IPS-15b (cell line): Measurements from ENCODE around the gene CCDC78.
"Not testable (repeated sequence)": the region's sequence is repeated elsewhere in the genome, so short reads cannot be mapped to it uniquely, and the experiment has no call there.

Experiments
- H3K27me3 ChIP-seq: one replicate; pipeline ENCODE4 v1.6.1; 2013; ENCODE audit warnings: low read length; ENCODE audit not compliant: control insufficient read depth, insufficient read depth
- H3K36me3 ChIP-seq: one replicate; pipeline ENCODE4 v1.6.1; 2013; ENCODE audit warnings: low read length; ENCODE audit not compliant: control insufficient read depth, insufficient read depth
- H3K4me1 ChIP-seq: one replicate; pipeline ENCODE4 v1.6.1; 2013; ENCODE audit warnings: mild to moderate bottlenecking, low read length; ENCODE audit not compliant: control insufficient read depth, insufficient read depth
- H3K4me3 ChIP-seq: one replicate; pipeline ENCODE4 v1.5.1; 2013; ENCODE audit warnings: low read depth, low read length
- H3K9ac ChIP-seq: one replicate; pipeline ENCODE4 v1.6.1; 2013; ENCODE audit warnings: low read depth, mild to moderate bottlenecking, low read length
- H3K9me3 ChIP-seq: one replicate; pipeline ENCODE4 v1.6.1; 2013; ENCODE audit warnings: mild to moderate bottlenecking, low read length; ENCODE audit not compliant: control insufficient read depth, insufficient read depth

Gene CCDC78

DNA sequence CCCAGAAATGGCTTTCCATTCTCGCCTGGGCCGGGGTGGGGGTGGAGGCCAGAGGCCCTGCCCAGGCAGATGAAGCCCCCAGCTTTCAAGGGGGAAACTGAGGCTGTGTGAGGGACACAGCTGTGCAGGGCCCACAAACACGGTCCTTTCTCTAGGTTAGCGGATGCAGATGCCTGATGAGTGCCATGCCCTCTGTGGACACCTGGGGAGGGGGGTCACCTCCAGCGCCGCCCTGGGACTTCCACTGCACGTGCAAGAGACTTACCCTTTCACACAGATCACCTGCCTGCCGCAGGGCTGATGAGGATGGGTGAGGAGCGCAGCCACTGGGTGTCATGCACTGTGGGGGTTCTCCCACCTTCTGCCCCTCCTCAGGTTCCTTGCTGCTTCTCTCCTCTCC, 7.9 kb downstream of the CCDC78 start:
- Histone ChIP-seq H3K36me3 (peaks cover 9% of the 10 kb centered on the region), H3K27me3 (peaks cover 15% of the 10 kb centered on the region), H3K9me3 (no peaks in the 10 kb centered on the region), H3K4me3 (no peak overlapping the region), H3K9ac (no peak overlapping the region), H3K4me1 (peaks cover 4% of the 10 kb centered on the region)

DNA sequence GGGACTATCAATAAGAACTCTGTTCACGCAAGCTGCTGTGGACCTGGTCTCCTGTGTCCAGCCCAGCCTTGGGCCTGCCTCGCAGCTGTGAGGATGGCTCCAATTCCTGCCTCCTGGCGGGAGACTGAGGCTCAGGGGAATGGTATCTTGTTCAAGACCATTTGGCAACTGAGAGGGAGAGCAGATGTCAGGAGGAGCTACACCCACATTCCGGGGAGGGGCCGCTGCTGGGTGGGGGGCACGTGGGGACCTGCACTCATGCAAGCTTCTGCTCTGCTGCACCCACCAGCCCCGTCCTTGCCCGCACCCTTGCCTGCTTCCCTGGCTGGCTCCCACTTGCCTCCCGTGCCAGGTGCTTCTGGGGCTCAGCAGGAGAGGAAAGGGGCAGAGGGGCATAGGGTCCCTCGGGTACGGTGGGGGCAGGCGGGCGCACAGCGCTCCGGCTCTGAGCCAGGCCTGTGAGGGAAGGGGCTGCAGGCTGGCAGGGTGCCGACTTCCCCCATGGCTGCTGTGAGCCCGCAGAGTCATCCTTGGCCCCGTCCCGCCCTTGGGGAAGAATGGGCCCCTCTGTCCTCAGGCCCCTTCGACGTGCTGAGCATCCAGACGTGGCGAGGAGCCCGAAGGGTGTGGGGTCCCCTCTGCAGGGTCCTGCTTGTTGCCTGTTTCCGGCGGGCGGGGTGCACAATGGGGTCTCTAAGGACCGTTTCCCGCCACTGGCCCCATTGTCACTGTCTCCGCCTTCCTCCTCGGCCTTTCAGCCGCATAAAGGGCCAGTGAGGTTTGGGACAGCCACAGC, 8.6 kb downstream of the CCDC78 start:
- Histone ChIP-seq H3K4me1 (peaks cover 4% of the 10 kb centered on the region), H3K9me3 (no peaks in the 10 kb centered on the region), H3K27me3 (peaks cover 15% of the 10 kb centered on the region), H3K9ac (no peak overlapping the region), H3K4me3 (no peak overlapping the region), H3K36me3 (peaks cover 6% of the 10 kb centered on the region)

DNA sequence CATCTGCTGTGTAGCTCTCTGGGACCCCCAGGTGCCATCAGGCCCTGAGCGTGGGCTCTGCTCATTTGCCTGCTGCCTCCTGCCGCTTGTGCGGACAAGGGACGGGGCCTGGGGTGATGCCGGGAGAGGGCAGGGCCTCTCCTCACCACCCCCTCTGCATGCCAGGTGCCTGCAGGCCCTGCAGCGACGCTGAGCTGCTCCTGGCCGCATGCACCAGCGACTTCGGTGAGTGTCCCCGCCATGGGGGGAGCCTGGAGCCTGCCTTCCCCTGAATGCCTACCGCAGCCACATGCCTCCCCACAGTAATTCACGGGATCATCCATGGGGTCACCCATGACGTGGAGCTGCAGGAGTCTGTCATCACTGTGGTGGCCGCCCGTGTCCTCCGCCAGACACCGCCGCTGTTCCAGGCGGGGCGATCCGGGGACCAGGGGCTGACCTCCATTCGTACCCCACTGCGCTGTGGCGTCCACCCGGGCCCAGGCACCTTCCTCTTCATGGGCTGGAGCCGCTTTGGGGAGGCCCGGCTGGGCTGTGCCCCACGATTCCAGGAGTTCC, 9.4 kb downstream of the CCDC78 start:
- Histone ChIP-seq H3K9ac (no peak overlapping the region), H3K4me3 (no peak overlapping the region), H3K36me3 (no peaks in the 10 kb centered on the region), H3K9me3 (no peaks in the 10 kb centered on the region), H3K4me1 (peaks cover 4% of the 10 kb centered on the region), H3K27me3 (peaks cover 15% of the 10 kb centered on the region)

DNA sequence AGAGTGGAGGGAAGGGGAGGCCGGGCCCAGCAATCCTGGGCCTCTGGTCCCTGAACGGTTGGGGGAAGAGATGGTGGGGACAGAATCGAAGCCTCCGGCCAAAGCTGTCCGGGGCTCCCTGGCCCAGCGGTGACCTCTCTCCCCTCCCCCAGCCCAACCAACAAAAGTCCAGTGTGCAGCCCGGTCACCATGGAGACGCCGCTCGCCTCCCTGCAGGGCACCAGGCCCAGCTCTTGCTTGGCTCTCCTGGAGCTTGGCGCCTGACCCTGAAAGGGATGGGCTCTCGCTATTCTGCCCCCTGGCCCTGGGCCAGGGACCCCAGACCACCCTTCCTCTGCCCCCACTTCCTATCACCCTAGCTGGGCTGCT, 10.1 kb downstream of the CCDC78 start:
- no peak overlapping the region for H3K9ac ChIP-seq

DNA sequence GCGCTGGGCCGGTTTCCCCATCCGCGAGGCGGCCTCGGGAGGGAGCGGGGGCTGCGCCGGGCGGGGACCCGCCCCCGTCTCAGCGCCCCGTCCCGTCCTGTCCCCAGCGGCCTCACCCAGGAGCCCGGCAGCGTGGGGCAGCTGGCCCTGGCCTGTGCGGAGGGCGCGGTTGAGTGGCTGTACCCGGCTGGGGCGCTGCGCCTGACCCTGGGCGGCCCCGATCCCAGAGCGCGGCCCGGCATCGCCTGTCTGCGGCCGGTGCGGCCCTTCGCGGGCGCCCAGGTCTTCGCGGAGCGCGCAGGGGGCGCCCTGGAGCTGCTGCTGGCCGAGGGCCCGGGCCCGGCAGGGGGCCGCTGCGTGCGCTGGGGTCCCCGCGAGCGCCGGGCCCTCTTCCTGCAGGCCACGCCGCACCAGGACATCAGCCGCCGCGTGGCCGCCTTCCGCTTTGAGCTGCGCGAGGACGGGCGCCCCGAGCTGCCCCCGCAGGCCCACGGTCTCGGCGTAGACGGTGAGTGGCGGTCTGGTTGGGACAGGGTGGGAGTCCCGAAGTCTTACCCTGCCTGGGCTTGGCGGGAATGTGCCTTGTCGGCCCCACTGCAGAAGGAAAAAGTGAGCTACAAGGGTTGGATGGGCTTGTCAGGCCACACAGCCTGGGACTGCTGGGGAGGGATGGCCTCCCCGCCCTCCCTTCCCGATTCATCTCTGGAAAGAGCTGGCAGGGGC, 10.6 kb downstream of the CCDC78 start:
- Histone ChIP-seq H3K4me3 (peak overlapping the region; percentile 55), H3K27me3 (peaks cover 15% of the 10 kb centered on the region), H3K9me3 (no peaks in the 10 kb centered on the region), H3K4me1 (peaks cover 4% of the 10 kb centered on the region), H3K9ac (no peak overlapping the region), H3K36me3 (no peaks in the 10 kb centered on the region)

More for the DNA sequence above, 10.1 kb downstream of the CCDC78 start:
- Histone ChIP-seq H3K9me3 (no peaks in the 10 kb centered on the region), H3K27me3 (peaks cover 15% of the 10 kb centered on the region), H3K36me3 (no peaks in the 10 kb centered on the region), H3K4me3 (peak overlapping the region; percentile 55), H3K4me1 (peaks cover 4% of the 10 kb centered on the region)

DNA sequence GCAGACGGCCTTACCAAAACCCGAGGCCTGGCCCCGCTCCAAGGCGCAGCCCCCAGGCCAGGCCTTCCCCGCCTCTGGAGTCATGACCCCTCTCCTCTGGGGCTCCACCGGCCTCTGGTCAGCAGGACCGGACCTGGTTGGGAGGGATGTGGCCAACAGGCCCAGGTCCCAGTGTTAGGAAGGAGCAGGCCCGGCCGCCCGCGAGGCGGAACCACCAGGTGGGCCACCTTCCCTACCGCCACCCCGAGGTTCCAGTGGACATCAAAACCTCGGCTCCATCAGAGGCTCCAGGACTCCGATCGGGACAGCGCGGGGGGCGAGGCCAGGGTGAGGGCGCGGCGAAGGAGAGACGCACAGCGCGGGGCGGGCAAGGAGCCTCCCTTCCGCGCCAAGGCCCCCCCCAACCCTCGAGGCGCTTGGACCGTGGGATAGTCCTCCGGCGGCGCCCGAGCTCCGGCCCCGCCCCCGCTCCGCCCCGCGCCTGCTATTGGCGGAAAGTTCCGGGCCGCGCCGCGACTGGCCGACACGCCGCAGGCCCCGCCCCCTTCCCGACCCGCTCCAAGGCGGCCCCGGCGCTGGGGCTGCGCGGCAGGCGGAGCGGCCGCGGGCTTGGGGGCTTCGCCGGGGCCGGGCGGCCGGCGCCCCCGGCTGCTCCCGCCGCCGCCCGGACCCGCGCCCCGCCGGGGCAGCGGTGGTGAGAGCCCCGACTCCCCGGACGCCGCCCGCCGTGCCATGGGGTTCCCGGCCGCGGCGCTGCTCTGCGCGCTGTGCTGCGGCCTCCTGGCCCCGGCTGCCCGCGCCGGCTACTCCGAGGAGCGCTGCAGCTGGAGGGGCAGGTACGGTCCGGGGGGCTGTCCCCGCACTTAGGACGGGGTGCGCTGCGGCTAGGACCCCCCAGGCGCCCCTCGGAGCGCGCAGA, 11.4 kb downstream of the CCDC78 start, which contains the start of gene METRN:
TSS of gene METRN (plus strand) at position 561 of the 919 bp plus-strand sequence. CDS start at position 733, 172 bp downstream.
- Histone ChIP-seq H3K9me3 (no peaks in the 10 kb centered on the region), H3K4me1 (peaks cover 2% of the 10 kb centered on the region), H3K4me3 (peak within 1 kb of the TSS; percentile 55), H3K27me3 (peaks cover 15% of the 10 kb centered on the region), H3K9ac (no peak within 1 kb of the TSS), H3K36me3 (no peaks in the 10 kb centered on the region)

DNA sequence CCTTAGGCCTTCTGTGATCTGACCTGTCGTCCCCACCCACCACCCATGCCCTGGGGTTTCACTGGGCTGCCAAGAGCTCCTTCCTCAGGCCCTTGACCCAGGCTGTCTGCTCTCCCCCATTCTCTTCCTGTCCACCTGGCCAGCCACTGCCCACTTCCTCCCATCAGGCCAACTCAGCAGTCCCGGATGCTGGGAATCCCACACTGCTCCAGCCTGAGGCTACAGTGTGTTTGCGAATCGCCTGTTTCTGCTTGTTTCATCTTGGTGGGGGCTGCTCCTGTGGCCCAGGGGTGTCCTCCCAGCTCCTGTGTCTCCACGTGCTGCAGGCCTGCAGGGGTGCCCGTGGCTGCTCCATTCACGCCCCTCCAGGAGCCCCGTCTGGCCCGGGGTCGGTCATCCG, 12.2 kb downstream of the CCDC78 start:
- no peaks in the 10 kb centered on the region for H3K9me3 ChIP-seq
- no peak overlapping the region for H3K9ac ChIP-seq
- H3K4me3 ChIP-seq, result peak overlapping the region; percentile 37
- H3K27me3 ChIP-seq, result peaks cover 17% of the 10 kb centered on the region
- peaks cover 2% of the 10 kb centered on the region for H3K4me1 ChIP-seq
- no peaks in the 10 kb centered on the region for H3K36me3 ChIP-seq

DNA sequence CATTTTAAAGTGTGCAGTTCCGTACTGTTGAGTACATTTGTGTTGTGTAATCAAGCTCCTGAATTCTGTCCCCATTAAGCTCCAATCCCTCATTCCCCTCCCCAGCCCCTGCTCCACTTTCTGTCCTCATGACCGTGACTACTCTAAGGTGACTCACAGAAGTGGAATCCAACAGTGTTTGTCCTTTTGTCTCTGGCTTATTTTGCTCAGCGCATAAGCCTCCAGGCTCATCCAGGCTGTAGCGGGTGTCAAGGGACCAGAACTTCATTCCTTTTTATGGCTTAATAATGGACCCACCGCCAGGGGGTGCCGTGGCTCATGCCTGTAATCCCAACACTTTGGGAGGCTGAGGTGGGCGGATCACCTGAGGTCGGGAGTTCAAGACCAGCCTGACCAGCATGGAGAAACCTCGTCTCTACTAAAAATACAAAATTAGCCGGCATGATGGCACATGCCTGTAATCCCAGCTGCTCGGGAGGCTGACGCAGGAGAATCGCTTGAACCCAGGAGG, 13.4 kb downstream of the CCDC78 start:
- not testable (repeated sequence) for H3K4me1 ChIP-seq, H3K36me3 ChIP-seq, H3K9me3 ChIP-seq, H3K4me3 ChIP-seq, H3K9ac ChIP-seq
- peaks cover 30% of the 10 kb centered on the region for H3K27me3 ChIP-seq

DNA sequence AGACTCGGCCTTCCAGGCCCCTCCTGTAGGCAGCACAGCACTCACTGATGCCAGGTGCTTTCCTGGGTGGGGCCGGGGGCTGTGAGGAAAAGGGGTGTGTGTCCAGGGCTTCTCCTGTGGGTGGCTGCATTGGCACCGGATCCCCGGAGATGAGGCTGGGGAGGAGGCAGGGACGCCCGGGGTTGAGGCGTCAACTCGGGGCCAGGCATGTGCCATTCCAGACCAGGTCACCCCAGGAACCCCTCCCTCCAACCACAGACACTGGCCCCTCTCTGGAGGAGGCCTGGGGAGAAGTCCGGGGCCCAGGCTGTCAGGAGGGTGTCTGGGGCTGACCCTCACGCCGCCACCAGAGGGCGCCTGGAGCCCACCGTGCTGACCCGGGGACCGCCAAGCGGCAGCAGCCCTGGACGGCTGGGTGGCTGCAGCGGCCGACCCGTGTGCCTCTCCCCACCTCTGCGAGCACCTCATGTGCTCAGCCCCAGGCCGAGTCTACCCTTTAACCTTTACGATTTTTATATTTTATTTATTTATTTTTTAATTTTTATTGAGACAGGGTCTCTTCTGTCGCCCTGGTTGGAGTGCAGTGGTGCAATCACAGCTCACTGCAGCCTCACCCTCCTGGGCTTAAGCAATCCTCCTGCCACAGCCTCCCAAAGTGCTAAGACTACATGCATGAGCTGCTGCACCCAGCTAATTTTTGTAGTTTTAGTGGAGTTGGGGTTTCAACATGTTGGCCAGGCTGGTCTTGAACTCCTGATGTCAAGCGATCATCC, 14.5 kb downstream of the CCDC78 start:
- Histone ChIP-seq H3K4me3 (no peak overlapping the region), H3K36me3 (no peaks in the 10 kb centered on the region), H3K4me1 (peaks cover 2% of the 10 kb centered on the region), H3K27me3 (peaks cover 40% of the 10 kb centered on the region), H3K9me3 (no peaks in the 10 kb centered on the region), H3K9ac (no peak overlapping the region)

DNA sequence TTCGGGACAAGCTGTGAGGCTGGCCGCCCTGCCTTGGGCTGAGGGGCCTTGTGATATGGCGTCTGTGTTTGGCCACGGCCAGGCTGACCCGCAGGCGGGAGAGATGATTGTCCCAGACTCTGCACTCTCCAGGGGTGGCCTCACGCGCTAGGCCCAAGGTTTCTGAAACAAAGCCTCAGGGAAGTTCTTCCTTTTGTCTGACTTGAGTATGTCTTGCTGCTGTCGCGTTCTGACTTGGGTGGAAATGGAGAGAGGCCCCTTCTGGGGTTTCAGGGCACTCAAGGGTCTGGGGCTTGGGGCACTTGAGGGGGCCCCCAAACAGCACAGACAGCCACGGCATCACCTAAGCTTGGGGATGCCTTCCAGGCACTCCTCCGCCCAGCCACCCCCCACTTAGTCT, 15.2 kb downstream of the CCDC78 start:
- H3K27me3 ChIP-seq, result peaks cover 41% of the 10 kb centered on the region
- no peaks in the 10 kb centered on the region for H3K9me3 ChIP-seq
- H3K4me1 ChIP-seq, result peaks cover 2% of the 10 kb centered on the region
- H3K36me3 ChIP-seq, result no peaks in the 10 kb centered on the region
- no peak overlapping the region for H3K9ac ChIP-seq
- H3K4me3 ChIP-seq, result no peak overlapping the region
